GM12878 (cell line): ENCODE results near the gene IER2.

ENCODE experiments used
- GABPA ChIP-seq: IDR thresholded peaks from 2 replicates; pipeline ENCODE4 v1.6.1; 2014; ENCODE audit warnings: antibody characterized with exemption, low read depth, mild to moderate bottlenecking, inconsistent platforms
- SP1 ChIP-seq: IDR thresholded peaks from one replicate; pipeline ENCODE4 v1.6.1; 2011; ENCODE audit warnings: low read depth, low read length

DNA sequence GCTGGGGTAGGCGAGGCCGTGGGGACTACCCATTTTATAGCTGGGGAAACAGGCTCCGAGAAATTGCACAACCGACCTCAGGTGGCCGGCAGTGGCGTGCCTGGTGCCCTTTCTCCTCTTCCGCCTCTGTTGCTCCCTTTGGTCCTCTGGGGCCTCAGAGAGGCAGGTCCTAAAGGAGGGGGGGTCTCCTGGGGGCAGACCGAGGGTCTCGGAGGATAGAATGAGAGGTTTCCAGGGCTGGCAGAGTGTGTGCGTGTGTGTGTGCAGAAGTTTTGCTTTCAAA lies 11.4 kb upstream of the IER2 start:
- no peak for TF ChIP-seq SP1
- no peak for TF ChIP-seq GABPA
